ENCODE results near the gene MAD1L1.

Gene MAD1L1

GRCh38 chr7:1853986-1854865 is 378.5 kb downstream of the MAD1L1 start:
- H3K4me3 ChIP-seq (replicated peaks; ENCODE audit: low read depth, low read length), result no peak overlapping the region
- no peak for DNase-seq (ENCODE audit: extremely low read depth, low read depth)
- TF ChIP-seq CTCF (IDR thresholded peaks at IDR 0.05; ENCODE audit: low read depth, low read length, missing control alignments), result no peak

GRCh38 chr7:1853431-1853985 is 379.2 kb downstream of the MAD1L1 start:
- no peak overlapping the region for H3K4me3 ChIP-seq (replicated peaks; ENCODE audit: low read depth, low read length)
- no peak for DNase-seq (ENCODE audit: extremely low read depth, low read depth)

GRCh38 chr7:1852517-1853430 is 380.0 kb downstream of the MAD1L1 start:
- TF ChIP-seq CTCF (IDR thresholded peaks at IDR 0.05; ENCODE audit: low read depth, low read length, missing control alignments), result no peak
- no peak overlapping the region for H3K4me3 ChIP-seq (replicated peaks; ENCODE audit: low read depth, low read length)
- no peak for DNase-seq (ENCODE audit: extremely low read depth, low read depth)

More at GRCh38 chr7:1853431-1853985, 379.2 kb downstream of the MAD1L1 start:
- TF ChIP-seq CTCF (IDR thresholded peaks at IDR 0.05; ENCODE audit: low read depth, low read length, missing control alignments), result no peak

- H3K4me3 ChIP-seq (replicated peaks; ENCODE audit: low read depth, low read length), result no peak overlapping the region
- DNase-seq (ENCODE audit: extremely low read depth, low read depth), result no peak
- no peak for TF ChIP-seq CTCF (IDR thresholded peaks at IDR 0.05; ENCODE audit: low read depth, low read length, missing control alignments)
These were observed 380.8 kb downstream of the MAD1L1 start for GRCh38 chr7:1851721-1852516.

- no peak overlapping the region for H3K4me3 ChIP-seq (replicated peaks; ENCODE audit: low read depth, low read length)
- DNase-seq (ENCODE audit: extremely low read depth, low read depth), result no peak
- TF ChIP-seq CTCF (IDR thresholded peaks at IDR 0.05; ENCODE audit: low read depth, low read length, missing control alignments), result no peak
These were observed 381.7 kb downstream of the MAD1L1 start for GRCh38 chr7:1850976-1851571.

Measured in HFF-Myc (cell line).